Retinal pigment epithelial cell (primary cell): ENCODE data around the gene EARS2.
"Not testable (repeated sequence)": the region's sequence is repeated elsewhere in the genome, so short reads cannot be mapped to it uniquely, and the experiment has no call there.

Source experiments
- DNase-seq: peaks from one replicate; pipeline ENCODE4 v3.0.0-alpha.2; 2010; ENCODE audit warnings: low read depth
- H3K4me3 ChIP-seq: 2 replicates; pipeline ENCODE4 v1.5.1; 2011; ENCODE audit warnings: mild to moderate bottlenecking, low read length, control low read depth, moderate library complexity
- TF ChIP-seq, protein P1 (sequence below): conservative IDR thresholded peaks from 2 replicates; pipeline ENCODE4 v1.5.1; 2011; ENCODE audit warnings: low read depth, low read length, control low read depth, inconsistent platforms

EARS2 gene

DNA sequence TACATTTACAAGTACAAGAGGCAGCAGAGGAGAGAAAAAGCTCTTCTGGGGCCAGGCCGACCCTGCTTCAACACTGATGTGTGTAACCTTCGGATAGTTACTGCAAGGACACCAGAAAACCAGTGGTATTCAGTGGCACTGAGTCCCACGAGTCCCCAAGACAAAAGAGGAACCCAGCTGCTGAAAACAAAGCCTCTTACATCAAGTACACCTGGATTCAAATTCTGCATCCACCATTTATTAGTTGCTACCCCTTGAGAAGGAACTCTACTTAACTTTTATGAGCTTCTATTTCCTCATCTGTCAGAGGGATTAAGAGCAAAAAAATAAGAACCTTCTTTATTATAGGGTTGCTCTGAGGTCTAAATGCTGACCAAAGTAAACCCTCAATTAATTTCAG lies 2.6 kb downstream of the EARS2 start:
- H3K4me3 ChIP-seq = no peak overlapping the region
- DNase-seq = no peak
- TF ChIP-seq, protein P1, sequence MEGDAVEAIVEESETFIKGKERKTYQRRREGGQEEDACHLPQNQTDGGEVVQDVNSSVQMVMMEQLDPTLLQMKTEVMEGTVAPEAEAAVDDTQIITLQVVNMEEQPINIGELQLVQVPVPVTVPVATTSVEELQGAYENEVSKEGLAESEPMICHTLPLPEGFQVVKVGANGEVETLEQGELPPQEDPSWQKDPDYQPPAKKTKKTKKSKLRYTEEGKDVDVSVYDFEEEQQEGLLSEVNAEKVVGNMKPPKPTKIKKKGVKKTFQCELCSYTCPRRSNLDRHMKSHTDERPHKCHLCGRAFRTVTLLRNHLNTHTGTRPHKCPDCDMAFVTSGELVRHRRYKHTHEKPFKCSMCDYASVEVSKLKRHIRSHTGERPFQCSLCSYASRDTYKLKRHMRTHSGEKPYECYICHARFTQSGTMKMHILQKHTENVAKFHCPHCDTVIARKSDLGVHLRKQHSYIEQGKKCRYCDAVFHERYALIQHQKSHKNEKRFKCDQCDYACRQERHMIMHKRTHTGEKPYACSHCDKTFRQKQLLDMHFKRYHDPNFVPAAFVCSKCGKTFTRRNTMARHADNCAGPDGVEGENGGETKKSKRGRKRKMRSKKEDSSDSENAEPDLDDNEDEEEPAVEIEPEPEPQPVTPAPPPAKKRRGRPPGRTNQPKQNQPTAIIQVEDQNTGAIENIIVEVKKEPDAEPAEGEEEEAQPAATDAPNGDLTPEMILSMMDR = no peak

DNA sequence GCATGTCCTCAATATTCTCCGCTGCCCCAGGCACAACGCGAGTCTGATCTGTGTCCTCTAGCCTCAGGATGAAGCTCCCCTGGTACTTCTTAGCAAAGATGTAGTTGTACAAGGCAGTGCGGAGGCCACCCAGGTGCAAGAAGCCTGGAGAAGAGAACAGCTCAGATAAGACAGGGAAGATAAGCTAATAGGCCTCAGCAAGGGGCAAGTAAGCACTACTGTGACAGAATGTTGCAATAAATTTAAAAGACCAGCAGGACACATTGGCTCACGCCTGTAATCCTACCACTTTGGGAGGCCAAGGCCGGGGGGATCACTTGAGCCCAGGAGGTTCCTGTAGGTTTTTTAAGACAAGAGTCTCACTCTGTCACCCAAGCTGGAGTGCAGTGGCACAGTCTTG lies 5.0 kb downstream of the EARS2 start:
- TF ChIP-seq, protein P1 = no peak
- no peak overlapping the region for H3K4me3 ChIP-seq
- DNase-seq = no peak

DNA sequence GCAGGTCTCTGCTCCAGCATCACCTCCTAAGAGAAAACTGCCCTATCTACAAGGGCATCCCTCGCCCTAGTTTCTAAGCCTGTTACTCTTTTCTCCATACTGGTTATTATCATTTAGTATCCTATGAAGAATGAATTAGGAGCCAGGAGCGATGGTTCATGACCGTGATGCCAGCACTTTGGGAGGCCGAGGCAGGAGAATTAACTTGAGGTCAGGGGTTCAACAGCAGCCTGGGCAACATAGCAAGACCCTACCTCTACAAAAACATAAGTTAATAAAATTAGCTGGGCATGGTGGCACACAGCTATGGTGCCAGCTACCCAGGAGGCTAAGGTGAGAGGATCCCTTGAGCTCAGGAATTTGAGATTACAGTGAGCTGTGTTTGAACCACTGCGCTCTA lies 7.2 kb downstream of the EARS2 start:
- H3K4me3 ChIP-seq = no peak overlapping the region
- TF ChIP-seq, protein P1 = no peak
- DNase-seq = no peak

DNA sequence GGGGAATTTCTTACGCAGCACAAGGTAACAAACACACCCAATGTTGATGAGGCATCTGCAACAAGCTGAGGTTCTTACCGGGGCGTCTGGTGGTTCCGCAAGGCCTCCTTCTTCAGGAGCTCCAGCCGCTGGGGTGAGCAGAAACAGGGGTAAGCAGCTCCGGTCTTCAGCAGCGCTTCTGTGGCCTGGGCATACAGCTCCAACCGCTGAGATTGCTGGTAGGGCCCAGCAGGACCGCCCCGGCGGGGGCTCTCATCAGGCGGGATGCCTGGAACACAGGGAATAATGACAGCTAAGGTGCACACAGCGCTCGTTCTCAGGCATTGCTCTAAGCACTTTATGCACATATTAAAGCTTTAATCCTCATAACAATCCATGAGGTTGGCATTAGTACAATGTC lies 12.7 kb downstream of the EARS2 start:
- DNase-seq = no peak
- TF ChIP-seq, protein P1 = no peak
- no peak overlapping the region for H3K4me3 ChIP-seq

DNA sequence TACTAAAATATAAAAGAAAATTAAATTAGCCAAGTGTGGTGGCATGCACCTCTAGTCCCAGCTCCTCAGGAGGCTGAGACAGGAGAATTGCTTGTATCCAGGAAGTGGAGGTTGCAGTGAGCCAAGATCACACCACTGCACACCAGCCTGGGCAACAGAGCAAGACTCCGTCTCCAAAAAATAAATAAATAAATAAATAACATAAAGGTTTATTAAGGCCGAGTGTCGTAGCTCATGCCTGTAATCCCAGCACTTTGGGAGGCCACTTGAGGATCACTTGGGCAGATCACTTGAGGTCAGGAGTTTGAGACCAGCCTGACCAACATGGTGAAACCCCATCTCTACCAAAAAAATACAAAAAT lies 16.4 kb downstream of the EARS2 start:
- DNase-seq, H3K4me3 ChIP-seq: not testable (repeated sequence)

DNA sequence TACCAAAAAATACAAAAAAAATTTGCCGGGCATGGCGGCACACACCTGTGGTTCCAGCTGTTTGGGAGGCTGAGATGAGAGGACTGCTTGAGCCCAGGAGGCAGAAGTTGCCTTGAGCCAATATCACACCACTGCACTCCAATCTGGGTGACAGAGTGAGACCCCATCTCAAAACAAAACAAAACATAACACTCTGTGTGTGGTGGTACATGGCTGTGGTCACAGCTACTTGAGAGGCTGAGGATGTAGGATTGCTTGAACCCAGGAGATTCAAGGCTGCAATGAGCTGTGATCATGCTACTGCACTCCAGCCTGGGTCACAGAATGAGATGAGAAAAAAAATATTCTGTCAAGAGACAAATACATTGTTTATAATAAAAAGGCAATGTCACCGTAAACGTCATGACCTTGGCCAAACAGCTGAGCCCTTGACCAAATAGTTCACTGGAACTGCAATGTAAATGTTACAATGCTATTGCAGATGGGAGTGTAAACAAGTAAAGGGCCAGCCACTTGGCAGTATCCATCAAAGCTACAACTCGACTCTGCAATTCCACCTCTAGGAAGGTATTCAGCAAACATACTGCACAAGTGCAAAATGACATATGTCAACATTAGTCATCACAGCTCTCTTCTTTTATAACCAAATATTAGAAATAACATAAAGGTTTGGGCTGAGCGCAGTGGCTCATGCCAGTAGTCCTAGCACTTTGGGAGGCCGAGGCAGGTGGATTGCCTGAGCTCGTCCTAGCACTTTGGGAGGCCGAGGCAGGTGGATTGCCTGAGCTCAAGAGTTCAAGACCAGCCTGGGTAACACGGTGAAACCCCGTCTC lies 16.9 kb downstream of the EARS2 start:
- DNase-seq = no peak
- TF ChIP-seq, protein P1 = no peak
- no peak overlapping the region for H3K4me3 ChIP-seq

DNA sequence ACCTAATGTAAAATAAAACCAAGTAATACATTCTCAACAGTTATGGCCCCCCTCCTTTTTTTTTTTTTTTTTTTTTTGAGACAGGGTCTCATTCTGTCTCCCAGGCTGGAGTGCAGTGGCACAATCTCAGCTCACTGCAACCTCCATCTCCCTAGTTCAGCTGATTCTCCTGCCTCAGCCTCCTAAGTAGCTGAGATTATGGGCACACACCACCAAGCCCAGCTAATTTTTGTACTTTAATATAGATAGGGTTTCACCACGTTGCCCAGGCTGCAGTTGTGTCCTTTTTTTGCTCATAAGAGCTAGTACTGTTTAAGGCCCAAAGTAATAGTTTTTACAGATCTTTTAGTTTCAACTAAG lies 18.3 kb downstream of the EARS2 start:
- no peak overlapping the region for H3K4me3 ChIP-seq
- TF ChIP-seq, protein P1 = no peak
- DNase-seq = no peak
